ENCODE measurements around the gene PIP4K2B.
A peak's percentile ranks its signal among the peaks of the same experiment; 100 is the strongest.

Gene PIP4K2B

GRCh38 chr17:38799501-38800236, at the start of gene PIP4K2B:
TSS of gene PIP4K2B (minus strand) at chr17:38799556. CDS start at chr17:38799424, 132 bp downstream.
- peak within 1 kb of the TSS; percentile 77 for H3K4me3 ChIP-seq (ENCODE audit: low read depth, low read length)
- no peak for TF ChIP-seq CTCF (IDR thresholded peaks at IDR 0.05; ENCODE audit: low read depth, low read length)

- no peak for TF ChIP-seq CTCF (IDR thresholded peaks at IDR 0.05; ENCODE audit: low read depth, low read length)
- no peak overlapping the region for H3K4me3 ChIP-seq (ENCODE audit: low read depth, low read length)
Observed at GRCh38 chr17:38848557-38848891, 49.2 kb upstream of the PIP4K2B start.

GRCh38 chr17:38844261-38844757, 45.0 kb upstream of the PIP4K2B start:
- TF ChIP-seq CTCF (IDR thresholded peaks at IDR 0.05; ENCODE audit: low read depth, low read length): no peak
- no peak overlapping the region for H3K4me3 ChIP-seq (ENCODE audit: low read depth, low read length)

GRCh38 chr17:38825762-38826247, 26.4 kb upstream of the PIP4K2B start:
- TF ChIP-seq CTCF (IDR thresholded peaks at IDR 0.05; ENCODE audit: low read depth, low read length): no peak

GRCh38 chr17:38824899-38825761, 25.8 kb upstream of the PIP4K2B start, which contains the start of gene CWC25:
TSS of gene CWC25 (minus strand) at chr17:38825321. CDS start at chr17:38825183, 138 bp downstream.
- TF ChIP-seq CTCF (IDR thresholded peaks at IDR 0.05; ENCODE audit: low read depth, low read length): no peak
- peak within 1 kb of the TSS; percentile 67 for H3K4me3 ChIP-seq (ENCODE audit: low read depth, low read length)

More at GRCh38 chr17:38825762-38826247, 26.4 kb upstream of the PIP4K2B start:
- peak overlapping the region; percentile 67 for H3K4me3 ChIP-seq (ENCODE audit: low read depth, low read length)

- peak; percentile 29; the same call in 1 of the 2 replicates for TF ChIP-seq CTCF (IDR thresholded peaks at IDR 0.05; ENCODE audit: low read depth, low read length)
- H3K4me3 ChIP-seq (ENCODE audit: low read depth, low read length): no peak overlapping the region
Observed at GRCh38 chr17:38815576-38816193, 16.3 kb upstream of the PIP4K2B start.
